Fibroblast of villous mesenchyme (primary cell): ENCODE measurements around the gene BRME1. TPM values are rescaled to one million over a fixed set of nuclear protein-coding genes. Genes with fewer than 3 reads are reported as not detected.

ENCODE experiments used
- DNase-seq: peaks from one replicate; pipeline ENCODE4 v3.0.0-alpha.2; 2010; ENCODE audit warnings: low read depth
- H3K4me3 ChIP-seq: 2 replicates; pipeline ENCODE4 v1.5.1; 2011; ENCODE audit warnings: low read depth, mild to moderate bottlenecking, low read length
- total RNA-seq: library from RNA; depleted of rRNA; stranded (reverse); fragments of >200 nt; gene quantifications from 2 replicates; pipeline ENCODE4 v1.2.3, GENCODE V29; 2012
- TF ChIP-seq, protein P1 (sequence below): IDR thresholded peaks from 2 replicates; pipeline ENCODE4 v1.5.1; 2012; ENCODE audit warnings: low read depth, mild to moderate bottlenecking, low read length; ENCODE audit not compliant: insufficient read depth

BRME1 gene
- total RNA-seq, 1 donor, result 0.43 TPM

DNA sequence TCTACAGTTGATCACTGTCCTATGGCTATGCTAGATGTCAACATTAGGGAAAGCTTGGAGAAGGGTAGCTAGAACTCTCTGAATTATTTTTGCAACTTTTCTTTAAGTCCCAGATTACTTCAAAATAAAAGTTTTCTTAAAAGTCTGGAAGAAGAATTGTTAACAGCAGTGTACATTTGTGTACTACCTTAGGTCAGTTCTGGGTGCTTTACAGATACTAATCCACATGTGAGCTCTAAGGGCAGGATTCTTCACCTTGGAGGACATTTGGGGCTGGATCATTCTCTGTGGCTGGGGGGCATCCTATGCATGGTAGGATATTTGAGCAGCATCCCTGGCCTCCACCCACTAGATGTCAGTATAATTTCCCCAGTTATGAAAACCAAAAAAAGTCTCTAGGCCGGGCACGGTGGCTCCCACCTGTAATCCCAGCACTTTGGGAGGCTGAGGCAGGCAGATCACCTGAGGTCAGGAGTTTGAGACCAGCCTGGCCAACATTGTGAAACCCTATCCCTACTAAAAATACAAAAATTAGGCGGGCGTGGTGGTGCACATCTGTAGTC, 2.8 kb downstream of the BRME1 start:
- TF ChIP-seq, protein P1, sequence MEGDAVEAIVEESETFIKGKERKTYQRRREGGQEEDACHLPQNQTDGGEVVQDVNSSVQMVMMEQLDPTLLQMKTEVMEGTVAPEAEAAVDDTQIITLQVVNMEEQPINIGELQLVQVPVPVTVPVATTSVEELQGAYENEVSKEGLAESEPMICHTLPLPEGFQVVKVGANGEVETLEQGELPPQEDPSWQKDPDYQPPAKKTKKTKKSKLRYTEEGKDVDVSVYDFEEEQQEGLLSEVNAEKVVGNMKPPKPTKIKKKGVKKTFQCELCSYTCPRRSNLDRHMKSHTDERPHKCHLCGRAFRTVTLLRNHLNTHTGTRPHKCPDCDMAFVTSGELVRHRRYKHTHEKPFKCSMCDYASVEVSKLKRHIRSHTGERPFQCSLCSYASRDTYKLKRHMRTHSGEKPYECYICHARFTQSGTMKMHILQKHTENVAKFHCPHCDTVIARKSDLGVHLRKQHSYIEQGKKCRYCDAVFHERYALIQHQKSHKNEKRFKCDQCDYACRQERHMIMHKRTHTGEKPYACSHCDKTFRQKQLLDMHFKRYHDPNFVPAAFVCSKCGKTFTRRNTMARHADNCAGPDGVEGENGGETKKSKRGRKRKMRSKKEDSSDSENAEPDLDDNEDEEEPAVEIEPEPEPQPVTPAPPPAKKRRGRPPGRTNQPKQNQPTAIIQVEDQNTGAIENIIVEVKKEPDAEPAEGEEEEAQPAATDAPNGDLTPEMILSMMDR, result peak; percentile 39
- no peak for DNase-seq
- no peak overlapping the region for H3K4me3 ChIP-seq

- TF ChIP-seq, protein P1, result no peak
- no peak for DNase-seq
- no peak overlapping the region for H3K4me3 ChIP-seq
Observed at GRCh38 chr19:13899912-13900584, 5.9 kb downstream of the BRME1 start.

DNA sequence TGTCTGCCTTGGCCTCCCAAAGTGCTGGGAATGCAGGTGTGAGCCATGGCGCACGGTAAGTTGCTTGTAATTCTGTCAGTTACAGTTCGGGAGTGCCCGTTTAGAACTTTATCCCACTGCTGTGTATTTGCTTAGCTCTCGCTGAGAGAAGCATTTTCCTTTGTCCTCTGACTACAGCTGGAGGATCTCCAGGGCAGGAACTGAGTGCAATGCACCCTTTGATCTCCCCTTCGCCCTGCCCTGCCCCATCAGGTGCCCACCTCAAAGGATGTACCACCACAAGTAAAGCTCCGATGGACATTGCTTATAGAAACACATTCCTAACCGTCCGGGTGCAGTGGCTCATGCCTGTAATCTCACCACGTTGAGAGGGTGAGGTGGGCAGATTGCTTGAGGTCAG, 6.5 kb downstream of the BRME1 start:
- no peak for DNase-seq
- TF ChIP-seq, protein P1, result no peak

DNA sequence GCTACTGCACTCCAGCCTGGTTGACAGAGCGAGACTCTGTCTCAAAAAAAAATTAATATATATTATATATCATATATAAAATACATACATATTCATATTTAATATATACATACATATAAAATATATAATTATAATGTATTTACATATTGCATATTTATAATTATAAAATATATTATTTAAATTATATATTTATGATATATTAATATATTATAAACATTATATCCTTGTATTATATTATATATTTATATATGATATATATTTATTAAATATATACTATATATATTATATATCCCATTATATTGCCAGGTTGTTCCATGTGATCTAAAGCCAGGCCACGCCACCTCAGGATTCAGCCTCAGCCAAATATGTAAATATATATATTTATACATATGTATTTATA, 9.7 kb downstream of the BRME1 start:
- no peak for DNase-seq
- TF ChIP-seq, protein P1, result no peak
- H3K4me3 ChIP-seq, result no peak overlapping the region

More for the DNA sequence above, 6.5 kb downstream of the BRME1 start:
- H3K4me3 ChIP-seq, result no peak overlapping the region

- TF ChIP-seq, protein P1, result no peak
- DNase-seq, result no peak
Observed at GRCh38 chr19:13894552-13894951, 11.4 kb downstream of the BRME1 start.

DNA sequence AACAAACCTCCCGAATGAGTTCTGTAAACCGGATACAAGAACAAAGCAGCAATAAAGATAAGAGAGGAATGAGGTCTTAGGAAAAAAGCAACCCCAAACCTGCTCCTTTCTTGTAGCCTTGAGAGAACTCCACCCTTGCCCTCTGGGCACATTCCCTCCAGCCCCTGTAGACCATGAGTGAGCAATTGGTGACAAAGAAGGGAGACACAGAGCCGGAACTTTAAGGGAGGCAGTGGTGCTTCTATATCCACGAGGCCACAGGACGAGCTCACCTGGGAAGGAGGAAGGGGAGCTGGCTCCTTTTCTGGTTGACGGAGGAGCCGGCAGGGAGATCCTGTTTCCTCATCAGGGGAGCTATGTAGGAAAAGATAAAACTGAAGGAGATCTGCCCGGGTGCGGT, 13.0 kb downstream of the BRME1 start:
- H3K4me3 ChIP-seq, result no peak overlapping the region
- TF ChIP-seq, protein P1, result no peak
- no peak for DNase-seq

More at GRCh38 chr19:13894552-13894951, 11.4 kb downstream of the BRME1 start:
- no peak overlapping the region for H3K4me3 ChIP-seq
